AG20443 (cell line): Measurements from ENCODE around the gene PLEKHH2.
"Not testable (repeated sequence)": the region's sequence is repeated elsewhere in the genome, so short reads cannot be mapped to it uniquely, and the experiment has no call there.

ENCODE experiments used
- DNase-seq: peaks from one replicate; pipeline ENCODE4 v3.0.0; 2012; ENCODE audit warnings: low spot score, mixed read lengths

PLEKHH2 gene

DNA sequence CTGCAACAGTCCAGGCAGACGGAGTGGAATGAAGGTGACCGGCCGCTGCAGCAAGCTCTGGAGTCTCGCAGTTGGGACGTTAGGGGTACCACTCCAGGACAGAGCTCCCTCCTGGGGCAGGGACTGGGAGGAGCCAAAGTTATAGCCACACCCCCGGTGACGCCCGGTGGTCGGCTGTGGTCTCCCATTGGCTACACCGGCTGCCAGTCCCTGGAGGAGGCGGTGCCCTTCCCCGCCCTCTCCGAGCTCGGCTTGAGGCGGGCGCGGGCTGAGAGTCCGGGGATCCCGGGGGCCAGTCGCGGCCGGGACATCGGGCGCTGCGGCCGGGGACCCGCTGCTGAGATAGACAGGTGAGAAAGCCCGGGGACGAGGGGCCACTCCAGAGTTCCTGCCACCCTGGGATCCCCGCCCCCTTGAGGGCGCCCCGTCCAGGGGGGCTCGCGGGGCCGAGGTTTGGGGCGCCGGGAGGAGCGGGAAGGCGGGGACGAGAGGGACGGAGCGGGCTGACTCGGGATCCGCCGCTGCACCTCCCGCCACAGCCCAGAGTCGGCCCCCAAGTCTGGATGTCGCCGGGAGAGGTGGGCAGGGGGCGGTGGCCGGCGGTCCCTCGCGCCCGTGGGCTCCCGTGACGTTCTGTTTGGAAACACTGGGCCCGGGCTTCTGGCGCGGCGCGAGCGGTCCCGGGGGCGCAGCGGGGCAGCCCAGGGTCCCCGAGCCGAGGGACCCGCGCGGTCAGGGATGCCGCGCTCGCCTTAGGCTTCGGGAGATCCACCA, at the start of gene PLEKHH2:
Gene PLEKHH2, plus strand, starts transcription at position 231 of the 774 bp plus-strand sequence. CDS start 7,414 bp downstream, outside the sequence.
- DNase-seq: peak; percentile 99

DNA sequence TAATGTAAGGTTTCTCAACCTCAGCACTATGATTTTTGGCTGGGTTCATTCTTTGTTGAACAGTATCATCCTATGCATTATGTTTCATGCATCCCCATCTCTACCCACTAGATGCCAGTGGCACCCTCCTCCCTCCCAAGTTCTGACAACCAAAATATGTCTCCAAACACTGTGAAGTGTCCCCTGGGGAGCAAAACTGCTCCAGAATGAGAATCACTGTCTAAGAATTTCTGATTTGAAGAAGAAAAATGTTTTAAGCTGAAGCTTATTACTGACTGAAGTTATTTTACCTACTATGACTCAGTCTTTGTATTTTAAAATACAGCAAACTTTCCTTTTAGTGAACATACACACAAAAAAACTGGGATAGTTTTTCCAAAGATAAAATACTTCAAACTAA, 44.6 kb upstream of the PLEKHH2 start:
- DNase-seq: peak; percentile 9

DNA sequence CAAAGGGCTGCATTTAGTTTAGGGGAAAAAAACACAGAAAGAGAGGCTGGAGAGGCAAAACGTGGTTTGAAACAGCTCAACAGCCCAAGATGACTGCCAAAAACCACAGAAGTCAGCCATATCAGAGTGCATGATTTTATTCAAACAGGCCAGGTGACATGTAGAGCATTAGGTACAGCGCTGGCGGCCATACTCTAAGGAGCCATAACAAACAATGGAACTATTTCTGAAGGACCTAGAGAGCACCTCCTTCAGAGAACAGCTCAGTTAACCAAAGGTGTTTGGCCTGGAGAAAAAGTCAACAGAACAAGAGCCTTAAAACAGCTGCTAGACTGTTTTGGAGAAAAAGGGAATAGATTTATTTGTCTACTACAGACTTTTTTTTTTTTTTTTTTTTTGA, 43.8 kb upstream of the PLEKHH2 start:
- DNase-seq: no peak

DNA sequence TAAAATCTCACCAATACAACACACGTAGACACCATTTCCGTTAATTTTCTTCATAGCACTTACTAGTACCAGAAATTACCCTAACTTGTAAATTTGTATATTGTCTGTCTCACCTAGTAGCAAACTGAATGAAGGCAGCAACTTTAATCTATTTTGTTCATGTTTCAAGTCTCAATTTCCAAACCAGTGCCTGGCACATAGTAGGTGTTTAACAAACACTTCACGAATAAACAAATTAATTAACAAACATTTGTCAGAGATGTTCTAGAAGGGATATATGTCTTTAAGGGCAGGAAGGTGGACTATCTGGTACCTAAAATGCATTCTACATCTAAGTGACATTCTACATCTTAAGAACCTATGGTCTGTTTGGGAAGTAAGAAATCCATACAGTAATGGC, 42.2 kb upstream of the PLEKHH2 start:
- no peak for DNase-seq

DNA sequence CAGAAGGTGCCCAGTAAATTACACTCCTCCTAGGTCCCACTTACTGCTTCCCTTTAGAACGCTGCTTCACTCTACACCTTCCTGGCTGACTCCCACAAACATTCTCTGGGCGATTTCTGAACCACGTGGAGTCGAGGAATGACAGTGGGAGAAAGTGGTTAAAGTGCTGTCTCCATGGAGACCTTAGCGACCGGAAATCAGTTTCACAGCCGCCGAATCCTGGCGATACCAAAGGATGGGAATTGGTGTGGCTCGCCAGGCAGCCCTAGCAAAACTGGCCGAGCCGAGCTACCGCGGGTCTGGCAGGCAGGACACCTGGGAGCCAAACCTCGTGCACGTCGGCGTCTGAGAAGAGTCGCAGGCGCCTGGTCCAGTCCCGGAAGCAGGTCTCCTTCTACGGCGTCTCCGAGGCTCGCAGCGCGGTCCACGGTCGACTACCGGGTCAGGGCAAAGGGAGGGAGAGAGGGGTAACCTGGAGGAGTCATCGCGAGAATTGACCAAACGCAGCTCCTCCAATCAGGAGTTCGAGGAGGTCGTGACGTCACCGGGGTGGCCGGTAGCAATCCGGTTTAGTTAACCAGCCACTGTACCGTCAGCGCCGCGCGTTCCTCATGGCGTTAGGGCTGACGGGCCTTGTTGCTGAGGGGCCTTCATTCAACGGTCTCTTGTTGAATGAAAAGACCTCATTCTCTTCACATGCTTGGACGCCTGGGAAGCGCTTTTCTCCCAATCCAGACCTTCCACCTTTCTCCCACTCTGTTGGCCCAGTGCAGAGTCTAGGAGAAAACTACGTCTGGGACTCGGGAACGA, 41.3 kb upstream of the PLEKHH2 start, which contains the start of gene THADA:
Gene THADA, minus strand, starts transcription at position 436 of the 810 bp plus-strand sequence. CDS start 3,646 bp downstream, outside the sequence.
- DNase-seq: peak; percentile 99

DNA sequence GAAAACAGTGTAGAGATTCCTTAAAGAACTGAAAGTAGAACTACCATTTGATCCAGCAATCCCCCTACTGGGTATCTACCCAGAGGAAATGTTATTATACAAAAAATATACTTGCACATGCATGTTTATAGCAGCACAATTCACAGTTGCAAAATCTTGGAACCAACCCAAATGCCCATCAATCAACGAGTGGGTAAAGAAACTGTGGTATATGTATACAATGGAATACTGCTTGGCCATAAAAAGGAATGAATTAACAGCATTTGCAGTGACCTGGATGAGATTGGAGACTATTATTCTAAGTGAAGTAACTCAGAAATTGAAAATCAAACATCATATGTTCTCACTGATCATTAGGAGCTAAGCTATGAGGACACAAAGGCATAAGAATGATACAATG, 36.5 kb upstream of the PLEKHH2 start:
- DNase-seq: not testable (repeated sequence)

DNA sequence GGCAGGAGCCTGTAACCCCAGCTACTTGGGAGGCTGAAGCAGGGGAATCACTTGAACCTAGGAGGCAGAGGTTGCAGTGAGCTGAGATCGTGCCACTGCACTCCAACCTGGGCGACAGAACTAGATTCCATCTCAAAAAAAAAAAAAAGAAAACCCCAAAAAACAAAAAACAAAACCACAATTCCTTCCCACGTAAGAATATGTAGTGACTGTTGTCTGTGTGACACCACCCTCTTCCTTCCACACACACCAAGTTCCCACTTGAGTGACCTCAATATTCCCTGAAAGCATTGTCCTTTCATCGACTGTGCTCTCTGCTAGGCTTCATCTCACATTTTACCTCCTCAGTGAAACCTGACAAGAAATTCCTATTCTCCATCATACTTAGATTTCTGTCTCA, 32.4 kb upstream of the PLEKHH2 start:
- no peak for DNase-seq

DNA sequence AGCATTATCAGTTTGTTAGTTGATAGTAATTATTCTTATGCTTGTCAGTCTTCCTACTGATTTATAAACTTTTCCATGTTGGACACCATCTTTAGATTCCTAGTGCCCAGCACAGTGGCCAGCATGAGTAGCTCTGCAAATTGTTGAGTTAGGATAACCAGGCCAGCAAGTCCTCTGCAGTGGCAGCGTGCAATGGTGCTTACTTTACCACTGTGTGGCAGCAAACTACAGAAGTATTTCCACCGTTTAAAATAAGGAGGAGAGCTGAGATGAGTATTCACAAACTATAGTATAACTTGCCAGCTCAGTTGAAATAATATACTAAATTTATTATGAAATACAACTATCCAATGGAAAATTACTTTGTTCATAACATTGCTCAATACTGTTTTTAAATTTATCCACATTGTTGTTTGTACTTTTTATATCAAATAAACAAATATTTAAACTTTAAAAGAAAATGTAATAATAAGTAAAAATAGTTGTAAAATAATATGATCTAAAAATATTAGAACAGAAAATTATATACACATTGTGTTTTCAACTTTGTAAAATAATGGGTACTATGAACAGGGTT, 31.9 kb upstream of the PLEKHH2 start:
- peak; percentile 70 for DNase-seq

DNA sequence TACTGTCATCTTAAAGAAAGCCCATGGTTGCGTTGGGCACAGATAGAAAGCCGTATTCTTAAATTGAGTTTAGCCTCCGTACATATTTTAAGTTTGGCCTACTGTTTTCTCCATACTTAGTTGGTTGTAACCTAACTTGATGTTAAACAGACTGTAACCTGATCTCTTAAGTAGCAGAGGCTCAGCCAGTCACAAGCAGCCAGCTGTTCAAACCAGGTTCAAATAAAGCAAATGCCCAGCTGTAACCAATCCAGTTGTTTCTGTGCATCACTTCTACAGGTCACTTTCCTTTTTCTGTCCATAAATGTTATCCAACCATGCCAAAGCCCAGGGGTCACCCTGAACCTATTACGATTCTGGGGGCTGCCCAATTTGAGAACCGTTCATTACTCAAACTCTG, 31.2 kb upstream of the PLEKHH2 start:
- DNase-seq: no peak

DNA sequence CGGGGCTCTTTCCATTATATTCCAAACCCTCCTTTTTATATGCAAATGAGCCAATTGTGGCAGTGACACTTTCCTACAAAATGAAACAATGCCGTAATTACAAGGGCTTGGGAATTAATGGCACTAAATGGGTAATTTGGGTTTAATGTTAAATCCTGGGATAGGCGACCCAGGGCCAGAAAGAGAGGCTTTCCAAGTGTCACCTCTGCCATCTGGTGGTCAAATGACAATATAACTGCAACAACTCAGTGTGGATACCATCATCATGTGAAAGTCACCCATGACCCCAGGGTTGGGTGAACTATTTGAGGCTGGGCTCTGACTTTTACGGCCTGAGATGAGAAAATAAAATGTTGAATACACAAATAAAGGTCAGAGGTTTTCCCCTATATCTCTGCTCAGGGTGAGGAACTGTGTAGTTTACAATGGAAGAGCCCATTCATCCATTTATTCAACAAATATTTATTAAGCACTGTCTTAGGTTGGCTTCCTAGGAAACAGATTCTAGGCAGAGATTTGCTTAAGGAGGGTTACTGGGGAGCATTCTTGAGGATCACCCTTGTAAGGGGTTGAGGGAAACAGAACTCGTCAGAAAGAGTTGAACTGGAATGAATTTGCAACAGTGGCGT, 27.7 kb upstream of the PLEKHH2 start:
- DNase-seq: peak; percentile 63

DNA sequence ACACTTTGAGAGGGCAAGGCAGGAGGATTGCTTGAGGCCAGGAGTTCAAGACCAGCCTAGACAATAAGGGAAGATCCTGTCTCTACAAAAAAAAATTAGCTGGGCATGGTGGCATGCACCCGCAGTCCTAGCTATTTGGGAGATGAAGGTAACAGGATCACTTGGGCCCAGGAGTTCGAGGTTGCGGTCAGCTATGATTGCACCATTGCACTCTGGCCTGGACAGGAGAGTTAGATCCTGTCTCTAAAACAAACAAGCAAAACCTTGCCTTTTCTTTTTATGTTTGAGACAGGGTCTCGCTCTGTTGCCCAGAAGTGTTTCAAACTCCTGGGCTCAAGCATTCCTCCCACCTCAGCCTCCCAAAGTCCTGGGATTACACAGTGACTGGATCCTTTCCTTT, 26.7 kb upstream of the PLEKHH2 start:
- DNase-seq: no peak

DNA sequence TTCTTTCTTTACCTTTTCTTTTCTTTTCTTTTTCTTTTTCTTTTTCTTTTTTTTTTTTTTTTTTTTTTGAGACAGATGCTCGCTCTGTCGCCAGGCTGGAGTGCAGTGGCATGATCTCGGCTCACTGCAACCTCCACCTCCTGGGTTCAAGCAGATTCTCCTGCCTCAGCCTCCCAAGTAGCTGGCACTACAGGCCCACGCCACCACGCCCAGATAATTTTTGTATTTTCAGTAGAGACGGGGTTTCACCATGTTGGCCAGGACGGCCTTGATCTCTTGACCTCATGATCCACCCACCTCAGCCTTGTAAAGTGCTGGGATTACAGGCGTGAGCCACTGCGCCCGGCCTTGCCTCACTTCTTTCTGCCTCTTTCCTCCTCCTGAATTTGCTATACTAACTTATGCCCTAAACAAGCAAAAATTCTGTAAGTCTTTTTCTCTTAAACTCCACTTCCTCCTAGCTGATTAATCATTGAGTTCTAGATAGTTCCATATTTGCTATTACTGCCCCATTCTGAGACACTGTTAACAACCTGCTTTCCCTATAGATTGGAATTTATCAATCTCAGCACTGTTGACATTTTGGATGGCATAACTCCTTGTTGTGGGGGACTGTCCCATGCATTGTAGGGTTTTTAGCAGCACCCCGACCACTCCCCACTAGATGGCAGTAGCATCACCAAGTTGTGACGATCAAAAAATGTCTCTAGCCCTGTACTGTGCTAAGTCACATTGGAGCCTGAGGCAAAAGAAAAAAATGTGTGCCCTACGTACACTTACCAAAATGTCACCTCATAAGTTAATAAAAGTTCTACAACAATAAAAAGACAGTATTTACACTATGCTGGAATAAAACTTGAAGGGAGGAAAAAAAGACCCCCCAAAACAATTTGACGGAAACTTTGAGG, 24.8 kb upstream of the PLEKHH2 start:
- DNase-seq: peak; percentile 78

DNA sequence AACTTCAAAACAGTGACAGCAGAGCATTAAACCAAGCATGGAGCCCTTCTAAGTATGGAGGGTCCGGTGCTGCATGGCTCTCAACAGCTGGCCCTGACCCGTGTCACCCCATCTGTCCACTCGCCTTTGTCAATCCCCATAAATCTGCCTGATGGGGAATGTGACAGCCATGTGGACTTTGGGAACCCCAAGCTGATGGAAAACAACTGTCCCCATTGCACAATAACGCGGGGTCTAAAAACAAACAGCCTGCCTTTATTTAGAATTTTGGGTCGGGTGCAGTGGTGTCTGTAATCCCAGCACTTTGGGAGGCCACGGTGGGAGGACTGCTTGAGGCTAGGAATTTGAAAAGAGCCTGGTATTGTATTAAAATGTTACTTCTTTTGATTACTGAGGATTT, 24.1 kb upstream of the PLEKHH2 start:
- no peak for DNase-seq

DNA sequence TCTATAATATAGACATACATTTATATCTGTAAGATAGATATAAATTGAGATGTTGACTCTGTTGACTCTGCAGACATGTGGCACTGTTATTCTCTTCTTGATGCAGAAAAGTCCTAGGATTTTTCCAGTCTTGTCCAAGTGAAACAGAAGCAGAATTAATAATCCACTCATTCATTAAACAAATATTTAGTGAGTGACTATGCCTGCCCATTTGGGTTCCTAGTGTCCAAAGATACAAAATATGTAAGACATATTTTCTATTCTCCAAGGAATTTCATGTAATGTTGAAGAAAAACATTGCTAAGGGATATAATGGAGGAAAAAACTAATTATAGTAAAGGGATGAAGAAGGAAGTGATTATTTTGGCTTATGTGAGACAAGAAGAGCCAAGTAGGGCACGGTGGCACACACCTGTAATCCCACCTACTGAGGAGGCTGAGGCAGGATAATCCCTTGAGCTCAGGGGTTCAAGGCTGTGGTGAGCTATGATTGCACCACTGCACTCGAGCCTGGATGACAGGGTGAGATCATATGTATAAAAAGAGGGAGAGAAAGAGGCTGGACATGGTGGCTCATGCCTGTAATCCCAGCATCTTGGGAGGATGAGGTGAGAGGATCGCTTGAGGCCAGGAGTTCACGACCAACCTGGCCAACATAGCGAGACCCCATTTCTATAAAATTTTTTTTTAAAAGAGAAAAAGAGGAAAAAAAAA, 19.9 kb upstream of the PLEKHH2 start:
- DNase-seq: no peak

DNA sequence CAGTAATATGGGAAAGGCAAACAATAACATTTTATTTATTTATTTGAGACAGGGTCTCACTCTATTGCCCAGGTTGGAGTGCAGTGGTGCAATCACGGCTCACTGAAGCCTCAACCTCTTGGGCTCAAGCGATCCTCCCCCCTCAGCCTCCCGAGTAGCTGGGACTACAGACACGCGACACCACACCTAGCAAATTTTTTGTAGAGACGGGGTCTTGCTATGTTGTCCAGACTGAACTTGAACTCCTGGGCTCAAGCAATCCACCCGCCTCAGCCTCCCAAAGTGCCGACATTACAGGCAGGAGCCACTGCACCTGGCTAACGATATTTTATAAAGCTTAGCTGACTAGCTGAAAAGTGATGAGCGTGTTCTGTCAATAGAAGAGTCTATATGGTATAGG, 17.5 kb upstream of the PLEKHH2 start:
- DNase-seq: no peak

DNA sequence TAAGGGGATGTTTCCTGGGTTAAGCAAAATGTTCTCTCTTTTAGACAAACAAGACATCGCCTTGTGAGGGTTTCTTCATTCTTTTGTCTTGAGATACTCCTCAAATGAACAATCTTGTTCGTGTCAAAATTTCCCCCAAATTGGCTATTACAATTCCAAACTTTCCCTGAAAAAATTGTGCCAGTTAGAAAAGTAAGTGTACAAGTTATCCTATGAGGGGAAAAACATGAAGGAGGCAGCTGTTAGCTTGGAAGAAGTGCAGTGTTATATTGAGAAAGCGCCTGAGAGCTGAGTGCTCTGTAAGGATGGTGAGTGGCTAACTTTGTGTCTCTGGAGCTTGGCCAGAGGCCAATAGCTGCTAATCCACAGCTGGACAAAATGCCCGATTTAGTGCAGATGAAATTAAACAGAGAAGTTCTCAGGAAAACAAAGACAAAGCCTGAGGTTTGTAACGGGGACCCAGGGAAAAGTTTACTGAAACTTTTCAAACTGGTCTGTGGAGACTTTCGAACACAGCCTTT, 14.1 kb upstream of the PLEKHH2 start:
- DNase-seq: peak; percentile 16

DNA sequence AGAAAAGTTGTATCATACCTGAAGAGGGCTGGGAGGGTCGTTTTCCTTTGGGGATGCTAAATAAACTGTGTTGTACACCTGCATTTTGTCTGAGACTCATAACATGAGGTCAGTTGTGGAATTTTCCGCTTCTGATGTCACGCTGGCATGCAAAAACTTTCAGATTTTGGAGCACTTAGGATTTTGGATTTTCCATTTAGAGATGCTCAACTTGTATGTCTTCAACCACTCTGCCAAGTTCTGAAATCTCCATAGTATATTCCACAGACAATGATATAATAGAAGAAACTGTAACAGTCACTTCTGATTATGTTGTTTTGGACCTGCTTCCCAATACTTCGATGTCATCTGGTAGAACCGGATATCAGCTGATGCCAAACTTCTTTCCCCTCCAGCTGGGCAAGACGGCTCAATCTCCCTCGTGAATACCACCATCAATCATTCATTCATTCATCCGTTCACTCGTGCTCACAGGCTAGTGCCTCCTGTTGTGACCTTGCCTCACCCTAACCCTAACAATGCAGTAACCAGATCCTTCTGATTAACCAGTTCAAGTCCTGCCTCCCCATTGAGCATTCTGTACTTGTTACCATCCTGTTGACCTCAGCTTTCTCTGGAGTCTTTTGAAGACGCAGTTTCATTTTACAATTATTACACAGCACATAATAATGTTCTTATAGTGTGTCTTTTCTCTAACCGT, 5.3 kb upstream of the PLEKHH2 start:
- no peak for DNase-seq

DNA sequence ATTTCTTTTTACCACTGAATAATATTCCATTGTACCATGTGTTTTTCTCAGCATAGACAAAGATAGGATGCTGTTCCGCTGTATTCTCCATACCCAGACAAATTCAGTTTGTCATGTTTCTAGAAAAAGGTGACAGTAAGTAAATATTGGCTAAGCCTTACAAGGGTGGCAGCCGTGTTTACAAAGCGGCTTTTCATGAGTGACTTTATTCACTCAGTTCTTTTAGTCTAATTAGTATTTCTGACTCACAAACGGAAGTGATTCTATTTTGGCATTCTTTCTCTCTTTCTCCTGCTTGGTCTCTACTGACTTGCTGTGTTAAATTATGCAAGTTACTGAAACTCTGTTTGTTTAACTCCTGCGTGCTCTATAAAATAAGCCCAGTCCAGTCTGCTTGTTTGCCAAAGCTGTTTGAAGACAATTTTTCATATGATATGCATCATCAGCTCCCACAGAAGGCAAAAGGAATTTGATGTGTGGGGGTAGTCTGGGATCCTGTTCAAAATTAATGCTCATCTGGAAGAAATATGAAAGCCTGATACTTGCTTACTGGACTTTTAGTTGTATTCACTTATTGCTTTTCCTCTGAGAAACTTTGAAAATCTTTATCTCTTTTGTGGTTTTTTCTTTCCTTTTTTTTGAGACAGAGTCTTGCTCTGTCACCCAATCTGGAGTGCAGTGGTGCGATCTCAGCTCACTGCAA, 2.3 kb upstream of the PLEKHH2 start:
- DNase-seq: peak; percentile 56

DNA sequence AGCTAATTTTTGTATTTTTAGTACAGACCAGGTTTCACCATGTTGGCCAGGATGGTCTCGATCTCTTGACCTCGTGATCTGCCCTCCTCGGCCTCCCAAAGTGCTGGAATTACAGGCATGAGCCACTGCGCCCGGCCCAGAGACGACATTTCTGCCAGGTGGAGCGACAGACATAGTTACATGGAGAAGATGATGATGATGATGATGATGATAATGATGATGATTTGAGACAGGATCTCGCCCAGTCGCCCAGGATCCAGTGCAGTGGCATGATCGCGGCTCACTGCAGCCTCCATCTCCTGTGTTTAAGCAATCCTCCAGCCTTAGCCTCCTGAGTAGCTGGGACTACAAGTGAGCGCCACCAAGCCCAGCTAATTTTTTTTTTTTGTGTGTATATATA, 907 bp upstream of the PLEKHH2 start:
- DNase-seq: not testable (repeated sequence)
